Epidermal melanocyte (primary cell): ENCODE results near the gene ACOXL.

ENCODE experiments used
- DNase-seq: peaks from one replicate; pipeline ENCODE4 v3.0.0; 2011; ENCODE audit warnings: low spot score; ENCODE audit not compliant: insufficient read length

Gene ACOXL

DNA sequence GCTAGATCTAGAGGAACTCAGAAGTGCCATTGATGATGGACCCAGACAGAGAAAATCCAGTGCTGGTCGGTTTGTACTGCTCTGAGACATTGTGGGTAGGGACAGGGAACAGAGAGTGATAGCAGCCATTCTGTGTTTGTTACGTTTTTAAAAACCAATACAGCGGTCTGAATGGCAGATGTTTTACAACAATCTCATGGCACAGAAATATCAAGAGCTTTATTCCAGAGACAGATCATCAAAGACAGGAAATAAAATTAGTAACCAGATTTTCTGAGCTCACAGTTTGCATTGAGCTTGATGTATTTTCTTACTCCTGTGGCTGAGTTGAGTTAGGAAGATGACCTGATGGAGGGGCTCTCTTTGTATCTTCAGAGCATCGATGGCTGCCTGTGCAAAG is 273.4 kb downstream of the ACOXL start:
- no peak for DNase-seq

DNA sequence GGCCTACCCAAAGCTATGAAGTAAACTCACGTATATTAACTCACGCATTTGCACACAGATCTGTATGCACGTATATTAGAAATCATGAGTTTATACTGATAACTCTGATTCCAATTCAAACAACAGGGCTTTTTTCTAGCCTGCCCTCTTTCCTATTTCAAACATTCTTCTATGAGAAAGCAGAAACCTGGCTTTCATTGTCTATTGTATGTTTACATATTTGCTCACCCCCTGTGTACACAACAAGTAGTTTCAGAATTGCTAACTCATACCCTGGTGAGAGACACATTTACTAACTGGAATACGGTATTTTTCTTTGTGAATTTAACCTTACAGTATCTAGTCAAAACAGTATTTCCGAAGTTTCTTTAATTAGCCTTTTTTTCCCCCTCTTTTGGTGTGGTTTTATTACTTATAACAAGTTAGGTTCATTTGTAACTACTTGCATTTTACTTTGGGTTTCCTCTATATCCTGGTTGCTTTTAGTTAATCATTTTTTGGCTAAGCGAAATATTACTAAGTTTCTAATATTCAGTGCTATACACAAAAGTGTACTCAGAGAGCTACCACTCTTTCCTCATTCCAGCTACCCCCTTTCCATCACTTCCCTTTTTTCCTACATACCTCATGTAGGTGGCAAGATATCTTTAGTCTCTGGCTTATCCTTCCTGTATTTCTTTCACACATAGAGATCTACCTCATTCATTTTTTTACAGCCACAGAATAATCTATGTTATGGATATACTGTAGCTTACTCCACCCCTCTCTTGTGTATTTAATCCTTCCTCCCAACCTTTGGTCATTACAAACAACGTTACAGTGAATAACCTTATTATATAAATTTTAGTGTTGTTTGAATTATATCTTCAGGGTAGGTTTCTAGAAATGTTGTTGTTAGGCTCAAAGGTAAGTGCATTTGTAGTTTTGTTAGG is 275.6 kb downstream of the ACOXL start:
- DNase-seq = no peak

DNA sequence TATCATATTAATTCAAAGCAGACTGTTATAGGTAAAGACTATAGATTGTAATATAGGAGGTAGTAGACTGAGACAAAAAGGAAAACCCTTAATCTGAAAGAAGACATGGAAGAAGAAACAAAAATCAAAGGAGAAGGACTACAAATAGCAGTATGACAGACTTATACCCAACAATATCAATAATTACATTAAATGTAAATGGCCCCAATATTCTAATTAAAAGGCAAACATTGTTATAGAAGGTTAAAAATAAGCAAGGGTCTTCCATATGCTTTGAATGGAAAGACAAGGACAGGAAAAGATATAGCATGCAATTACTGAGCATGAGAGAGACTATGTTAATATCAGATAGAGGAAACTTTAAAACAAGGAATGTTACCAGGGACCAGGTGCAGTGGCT is 278.8 kb downstream of the ACOXL start:
- DNase-seq = no peak

DNA sequence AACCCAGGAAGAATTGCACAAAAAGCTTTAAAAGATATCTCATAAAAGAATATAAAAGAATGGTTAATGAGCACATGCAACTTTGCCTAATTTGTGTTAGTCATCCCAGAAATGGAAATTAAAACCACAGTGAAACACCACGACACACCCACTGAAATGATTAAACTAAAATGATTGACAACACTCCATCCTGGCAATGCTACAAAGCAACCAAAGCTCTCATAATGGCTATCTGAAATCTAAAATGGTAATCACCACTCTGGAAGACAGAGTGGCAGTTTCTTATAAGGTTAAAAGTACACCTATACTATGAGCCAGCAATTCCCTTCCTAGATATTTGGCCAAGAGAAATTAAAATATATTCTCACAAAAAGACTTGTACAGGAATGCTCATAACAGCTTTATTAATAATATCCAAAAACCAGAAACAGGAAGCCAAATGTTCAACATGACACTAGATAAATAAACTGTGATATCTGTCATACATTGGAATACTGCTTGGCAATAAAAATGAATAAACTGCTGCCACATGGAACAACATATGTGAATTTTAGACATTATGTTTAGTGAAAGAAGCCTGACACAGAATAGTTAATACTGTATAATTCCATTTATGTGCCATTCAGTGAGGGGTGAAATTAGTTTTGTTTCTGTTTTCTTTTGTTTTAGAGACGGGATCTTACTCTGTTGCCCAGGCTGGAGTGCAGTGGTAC is 283.1 kb downstream of the ACOXL start:
- DNase-seq = no peak

DNA sequence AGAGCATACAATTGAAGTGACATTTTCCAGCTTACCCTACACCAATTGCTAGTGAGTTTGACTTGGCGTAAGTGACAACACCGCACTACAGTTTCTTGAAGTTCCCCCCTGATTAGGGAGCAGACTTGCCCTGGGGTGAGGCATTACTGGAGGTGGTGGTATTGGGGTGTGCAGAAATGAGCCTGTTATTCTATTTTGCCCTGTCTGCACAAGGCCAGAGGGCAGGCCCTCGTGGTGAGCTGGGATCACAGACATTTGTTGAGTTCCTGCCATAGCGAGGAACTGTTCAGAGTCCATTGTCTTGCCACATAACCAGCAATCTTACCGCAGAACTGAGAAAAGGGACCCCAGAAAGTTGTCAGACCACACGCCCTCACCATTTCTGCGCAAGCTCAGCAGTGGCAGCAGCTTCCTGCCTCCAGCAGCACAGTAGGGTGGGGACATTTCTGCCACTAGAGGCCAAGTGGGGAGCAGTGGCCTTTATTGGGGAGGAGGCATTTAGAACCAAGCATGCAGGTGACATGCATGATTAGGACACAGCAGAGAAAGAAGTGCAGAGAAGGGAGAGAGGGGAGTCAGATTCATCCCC is 284.8 kb downstream of the ACOXL start:
- no peak for DNase-seq

DNA sequence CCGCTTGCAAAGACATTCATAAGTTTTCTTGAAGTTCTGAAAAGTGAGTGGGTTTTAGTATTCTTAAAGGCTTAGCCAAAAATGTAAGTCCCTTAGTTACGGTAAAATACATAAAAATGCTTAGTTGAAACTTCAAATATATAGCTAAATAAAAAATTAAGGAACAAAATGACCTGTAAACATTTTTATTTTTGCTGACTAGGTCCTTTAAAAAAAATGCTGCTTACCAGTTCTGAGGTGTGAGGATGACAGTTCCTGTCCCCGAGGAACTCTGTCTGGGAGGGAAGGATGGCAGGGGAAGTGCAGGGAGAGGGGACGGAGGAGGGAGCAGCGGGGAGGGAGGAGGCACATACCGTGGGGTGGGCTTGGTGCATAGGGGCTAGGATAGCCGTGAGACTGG is 285.5 kb downstream of the ACOXL start:
- DNase-seq = no peak

DNA sequence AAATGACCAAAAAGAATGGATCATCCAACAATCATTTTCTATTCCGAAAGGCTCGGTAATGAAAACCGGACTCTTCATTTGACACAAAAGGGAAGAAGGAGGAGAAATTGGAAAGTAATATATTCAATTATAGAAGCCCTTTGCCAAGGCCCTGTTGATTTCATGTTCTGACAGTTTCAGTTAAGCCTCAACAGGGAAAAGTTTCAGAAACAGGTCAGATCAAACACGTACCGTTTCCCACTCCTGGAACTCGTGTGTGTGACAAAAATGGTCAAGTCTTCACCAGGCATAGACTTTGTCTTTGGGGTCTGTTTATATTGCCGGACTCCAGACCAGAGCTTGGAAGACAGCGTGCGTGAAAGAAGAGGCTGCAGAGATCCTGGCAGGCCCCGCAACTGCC is 287.0 kb downstream of the ACOXL start:
- no peak for DNase-seq

DNA sequence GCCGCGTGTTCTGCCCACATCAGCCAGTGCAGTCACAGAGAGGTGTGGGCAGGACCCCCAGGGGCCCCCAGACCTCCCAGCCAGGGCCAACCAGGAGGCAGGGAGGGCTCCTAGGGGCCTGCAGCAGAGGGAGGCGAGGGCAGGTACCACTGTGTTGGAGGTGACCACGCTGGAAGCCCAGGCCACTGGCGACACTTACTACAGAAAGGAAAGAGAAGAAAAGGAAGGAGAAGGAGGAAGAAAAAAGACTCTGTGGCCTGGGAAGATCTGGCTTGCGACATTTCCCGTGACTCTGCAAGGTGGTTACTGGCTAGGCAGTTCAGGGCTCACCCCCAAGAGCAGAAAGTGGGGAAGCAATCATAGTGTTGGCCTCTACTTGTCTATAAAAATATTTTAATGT is 290.3 kb downstream of the ACOXL start:
- no peak for DNase-seq

DNA sequence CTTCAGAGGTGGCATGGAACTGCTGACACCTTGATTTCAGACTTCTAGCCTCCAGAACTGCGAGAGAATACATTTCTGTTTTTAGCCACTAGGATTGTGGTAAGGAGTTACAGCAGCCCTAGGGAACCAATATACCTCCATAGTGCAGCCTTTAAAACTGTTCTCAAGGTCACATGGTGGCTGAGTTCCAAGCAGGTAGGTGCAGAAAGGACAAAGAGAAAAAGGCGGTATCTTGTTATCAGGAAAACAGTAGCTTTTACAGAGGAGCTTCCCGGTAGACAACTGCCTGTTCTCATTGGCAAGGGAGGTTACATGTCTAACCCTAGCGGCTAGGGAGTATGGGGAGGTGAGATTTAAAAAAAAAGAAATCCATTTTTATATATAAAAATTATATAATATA is 292.1 kb downstream of the ACOXL start:
- no peak for DNase-seq

DNA sequence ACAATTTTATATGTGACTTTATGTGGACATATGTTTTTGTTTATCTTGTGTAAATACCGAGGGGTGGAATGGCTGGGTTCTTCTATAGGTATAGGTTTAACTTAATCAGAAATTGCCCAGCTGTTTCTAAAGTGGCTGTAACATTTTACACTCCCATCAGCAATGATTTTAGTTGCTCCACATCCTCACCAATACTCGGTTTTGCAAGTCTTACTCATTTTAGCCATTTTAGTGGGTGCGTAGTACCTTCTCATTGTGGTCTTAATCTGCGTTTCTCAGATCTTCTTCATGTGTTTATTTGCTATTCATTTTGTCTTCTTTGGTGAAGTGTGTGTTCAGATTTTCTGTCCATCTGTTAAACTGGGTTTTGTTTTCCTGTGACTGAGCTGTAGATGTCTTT is 292.9 kb downstream of the ACOXL start:
- DNase-seq = no peak

DNA sequence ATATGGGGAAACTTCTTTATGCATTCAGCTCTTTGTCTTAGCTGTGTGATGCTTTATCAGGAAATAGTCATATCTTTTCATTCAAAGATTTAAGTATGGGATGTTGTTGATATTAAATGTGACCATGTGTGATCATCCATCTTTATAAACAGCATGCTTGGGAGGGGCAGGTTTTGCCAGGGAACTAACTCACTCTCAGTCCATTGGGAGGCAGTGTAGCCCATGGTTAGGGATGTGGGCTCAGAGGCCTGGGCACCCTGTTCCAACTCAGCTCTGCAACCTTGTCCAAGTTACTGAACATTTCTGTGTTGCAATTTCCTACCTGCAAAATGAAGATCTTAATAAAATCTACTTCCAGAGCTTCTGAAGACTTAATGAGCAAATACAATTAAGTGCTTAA is 296.3 kb downstream of the ACOXL start:
- DNase-seq = no peak

DNA sequence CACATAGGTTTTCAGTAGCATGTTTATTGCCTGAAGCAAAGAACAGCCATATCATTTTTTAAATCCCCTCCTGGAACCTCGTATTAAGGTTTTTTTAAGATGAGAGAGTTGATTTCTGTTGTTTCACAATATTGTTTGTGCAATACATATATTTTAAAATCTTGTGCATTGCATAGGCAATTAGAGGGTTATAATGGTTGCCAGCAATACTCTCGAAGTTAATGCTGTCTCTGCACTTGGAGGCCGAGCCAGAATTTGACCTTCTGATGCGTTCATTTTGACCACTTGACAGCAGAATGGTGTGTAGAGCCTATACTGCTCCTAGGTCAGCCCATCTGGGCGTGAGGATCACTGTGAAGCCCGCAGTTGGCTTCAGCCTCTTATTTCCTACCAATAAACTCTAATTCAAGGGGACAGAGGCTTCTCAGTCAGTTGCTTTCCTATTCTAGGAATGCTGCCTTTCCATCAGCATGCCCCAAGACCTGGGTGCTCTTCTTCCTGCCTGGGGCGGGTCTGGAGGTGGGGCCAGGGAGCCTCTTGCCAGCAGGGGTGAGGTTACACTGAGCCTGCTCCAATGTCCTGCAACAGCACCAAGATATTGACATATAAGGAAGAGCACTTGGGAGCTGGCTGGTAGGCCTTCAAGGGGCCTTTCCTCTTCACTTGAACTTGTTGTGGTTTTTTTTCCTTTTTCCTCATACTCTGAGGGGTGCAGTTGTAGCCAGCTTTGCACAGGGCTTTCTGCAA is 297.0 kb downstream of the ACOXL start:
- no peak for DNase-seq

DNA sequence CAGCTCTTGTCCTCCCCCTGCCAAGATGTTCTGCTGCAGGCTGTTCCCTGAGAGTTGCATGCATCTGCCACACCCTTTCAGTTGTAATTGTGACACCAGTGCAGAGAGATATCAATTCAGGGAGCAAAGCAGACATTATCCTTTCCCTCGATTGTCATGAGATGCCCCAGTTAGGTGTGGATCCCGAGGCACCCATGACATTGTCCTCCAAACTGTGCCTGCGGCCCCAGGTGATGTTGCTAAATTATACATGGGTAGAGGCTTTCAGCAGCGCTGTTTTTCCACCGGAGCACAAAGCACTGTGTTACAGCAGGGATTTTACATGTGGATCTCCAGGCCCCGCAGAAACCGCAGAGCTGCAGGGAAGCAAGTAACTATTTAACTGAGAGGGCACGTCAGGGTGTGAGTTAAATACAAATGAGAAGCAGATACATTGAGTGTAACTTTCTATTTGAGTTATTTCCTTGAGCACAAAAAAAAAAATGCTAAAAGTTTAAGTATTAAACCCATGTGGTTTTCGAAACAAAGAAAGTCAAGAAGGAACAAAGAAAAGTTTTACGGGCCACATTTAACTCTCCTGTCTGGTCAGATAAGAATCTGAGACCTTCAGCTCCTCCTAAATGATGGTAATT is 298.0 kb downstream of the ACOXL start:
- DNase-seq = no peak

DNA sequence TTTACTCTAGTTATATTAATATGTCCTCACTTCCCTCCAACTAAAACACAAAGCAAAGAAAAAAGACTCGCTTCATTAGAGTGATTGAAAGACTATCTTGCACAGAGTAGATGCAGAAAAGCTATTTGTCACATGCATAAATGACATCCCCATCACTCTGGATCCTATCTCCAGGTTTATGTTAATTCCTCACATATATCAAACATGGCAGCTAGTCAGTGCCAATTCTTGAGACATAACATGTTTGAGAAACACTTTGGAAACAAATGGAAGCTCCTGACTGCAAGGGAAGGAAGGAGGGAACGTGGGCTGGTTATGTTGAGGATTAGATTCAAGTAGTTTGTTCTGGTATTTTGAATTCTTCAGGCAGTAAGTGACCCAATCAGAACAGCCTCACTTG is 298.6 kb downstream of the ACOXL start:
- no peak for DNase-seq

DNA sequence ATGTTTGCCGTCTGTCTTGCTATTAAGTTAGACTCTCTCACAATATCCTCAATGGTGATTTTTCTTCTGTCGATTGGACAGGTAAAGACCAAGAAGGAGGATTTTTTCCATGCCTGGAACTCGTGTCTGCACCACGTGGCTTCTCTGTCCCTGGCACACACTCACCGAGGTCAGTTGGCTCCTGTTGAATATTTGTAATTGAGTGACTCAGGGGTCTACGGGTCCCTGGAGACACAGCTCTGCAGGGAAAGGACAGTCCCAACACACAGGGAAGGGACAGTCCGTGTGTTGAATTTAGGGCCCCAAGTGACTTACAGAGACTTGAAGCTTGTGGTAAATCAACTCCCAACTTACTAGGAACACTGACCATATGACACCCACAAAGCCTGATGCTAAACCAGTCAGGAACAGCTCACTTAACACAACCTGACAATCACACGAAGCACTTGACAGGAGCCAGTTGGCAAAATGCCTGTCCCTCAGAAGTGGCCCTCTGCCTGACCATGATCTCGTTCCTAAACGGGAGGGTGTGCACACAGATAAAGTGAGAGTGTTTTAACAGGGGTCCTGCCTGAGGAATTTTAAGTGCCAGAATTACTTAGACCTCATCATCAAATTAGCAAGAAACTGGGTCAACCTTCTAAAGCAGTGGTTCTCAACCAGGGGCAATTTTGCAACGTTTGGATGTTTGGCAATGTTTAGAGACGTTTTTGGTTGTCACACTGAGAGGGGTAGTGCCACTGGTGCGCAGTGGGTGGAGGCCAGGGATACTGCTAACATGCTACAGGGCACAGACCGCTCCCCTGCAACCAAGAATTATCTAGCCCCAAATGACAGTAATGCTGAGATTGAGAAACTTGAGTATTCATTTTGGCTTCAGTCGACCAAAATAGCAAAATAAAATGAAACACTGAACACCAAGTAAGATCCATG is 299.4 kb downstream of the ACOXL start:
- DNase-seq = no peak

DNA sequence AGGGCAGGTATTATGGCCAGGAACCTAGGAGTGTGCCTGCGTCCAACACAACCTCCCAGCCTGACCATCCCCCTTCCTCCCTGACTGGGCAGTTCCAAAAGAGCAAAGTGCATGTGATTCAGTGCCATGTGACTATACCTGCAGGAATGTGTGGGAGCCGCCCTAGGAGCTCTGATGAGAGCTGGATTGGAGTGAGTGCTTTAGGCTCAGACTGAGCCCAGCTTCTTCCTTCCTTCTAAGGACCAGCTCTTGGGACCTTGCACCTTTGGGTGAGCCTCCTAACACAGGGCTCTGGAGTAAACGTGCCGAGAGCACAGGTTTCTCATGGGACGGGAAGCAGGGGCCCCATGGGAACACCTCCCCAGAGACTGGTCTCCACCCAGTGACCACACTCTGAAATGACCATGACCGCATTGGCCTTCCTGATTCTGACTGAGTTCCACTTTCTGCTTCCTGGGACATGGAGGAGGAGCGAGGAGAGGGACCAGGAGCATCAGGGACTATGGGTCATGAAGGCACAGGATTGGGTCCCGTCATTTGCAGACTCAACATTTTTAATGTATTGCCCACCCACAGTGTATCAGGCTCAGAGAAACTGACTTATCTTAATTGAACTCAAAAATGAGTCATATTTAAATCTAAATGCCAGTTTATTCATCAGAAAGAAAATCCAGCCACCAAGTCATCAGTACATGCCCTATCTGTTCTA is 300.5 kb downstream of the ACOXL start:
- DNase-seq = no peak

DNA sequence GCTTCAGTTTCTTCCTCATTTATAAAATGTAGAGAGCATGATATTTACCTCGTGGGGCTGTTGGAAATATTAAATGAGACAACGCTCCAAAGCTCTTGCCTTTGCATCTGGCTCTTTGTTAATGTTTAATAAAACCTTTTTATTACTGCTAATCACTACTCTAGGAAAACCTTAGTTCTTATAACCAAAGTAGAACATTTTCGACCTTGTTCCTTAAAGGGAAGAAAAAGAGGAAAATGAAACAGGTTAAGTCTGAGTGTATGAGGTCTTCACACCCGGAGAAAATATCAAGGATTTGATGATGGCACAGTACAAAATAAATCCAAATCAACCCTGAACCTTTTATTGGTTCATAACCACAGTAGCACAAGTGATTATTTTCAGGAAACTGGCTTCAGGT is 301.8 kb downstream of the ACOXL start:
- DNase-seq = no peak

DNA sequence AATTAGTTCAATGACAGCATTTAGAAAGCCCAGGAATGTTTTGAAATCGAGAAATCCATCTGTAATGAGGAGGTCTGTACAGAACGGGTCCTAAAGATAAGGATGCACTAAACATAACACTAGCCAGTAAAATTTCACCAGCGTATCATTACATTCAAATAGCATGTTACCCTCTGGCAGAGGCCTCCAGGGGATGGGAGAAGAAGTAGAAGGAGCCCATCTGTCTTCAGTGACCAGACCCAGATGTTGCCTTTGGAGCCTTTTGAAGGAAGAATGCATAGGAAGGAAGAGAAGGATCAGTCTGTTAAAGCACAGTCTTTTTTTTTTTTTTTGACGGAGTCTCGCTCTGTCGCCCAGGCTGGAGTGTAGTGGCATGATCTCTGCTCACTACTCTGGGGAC is 302.2 kb downstream of the ACOXL start:
- no peak for DNase-seq

DNA sequence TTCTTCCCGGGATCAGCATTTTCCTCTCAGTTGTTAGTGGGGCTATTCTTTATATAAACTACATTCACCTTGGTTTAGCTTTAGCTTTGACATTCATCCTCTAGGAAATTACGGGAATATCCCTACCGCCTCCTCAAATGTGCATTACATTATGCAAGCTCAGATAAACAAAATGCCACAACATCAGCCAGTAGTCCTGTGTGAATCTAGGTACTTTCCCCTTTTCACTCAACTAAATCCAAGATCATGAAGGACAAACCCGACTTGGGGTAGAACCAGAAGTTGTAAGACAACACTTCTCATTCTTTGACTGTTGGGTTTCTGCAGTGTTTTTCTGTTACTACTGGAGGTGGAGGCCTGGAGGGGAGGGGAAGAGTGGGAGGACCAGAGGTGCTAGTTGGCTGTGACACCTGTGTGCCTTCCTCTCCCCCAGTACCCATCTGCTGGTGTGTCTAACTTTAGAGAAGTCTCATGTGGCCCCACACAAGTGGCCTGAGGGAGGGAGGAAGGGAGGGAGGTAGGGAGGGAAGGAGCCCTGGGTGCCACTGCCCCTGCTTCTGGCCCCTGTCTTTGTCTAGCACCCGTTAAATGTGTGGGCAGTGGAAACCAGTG is 303.6 kb downstream of the ACOXL start:
- no peak for DNase-seq
